NT2/D1 (cell line): Measurements from ENCODE around the gene EPHB4.
A peak's percentile ranks its signal among the peaks of the same experiment; 100 is the strongest.

Source experiments
- DNase-seq: peaks from one replicate; pipeline ENCODE4 v3.0.0-alpha.2; 2011; ENCODE audit warnings: low read depth, low spot score
- H3K27me3 ChIP-seq: 2 replicates; pipeline ENCODE4 v1.6.0; 2011; ENCODE audit warnings: mild to moderate bottlenecking; ENCODE audit not compliant: insufficient read length, insufficient read depth
- H3K36me3 ChIP-seq: 2 replicates; pipeline ENCODE4 v1.6.1; 2011; ENCODE audit warnings: mild to moderate bottlenecking, low read length, mixed read lengths; ENCODE audit not compliant: insufficient read depth, insufficient read length
- H3K4me1 ChIP-seq: 2 replicates; pipeline ENCODE4 v1.5.1; 2011; ENCODE audit not compliant: insufficient read depth, insufficient read length
- H3K4me3 ChIP-seq: 2 replicates; pipeline ENCODE4 v1.5.1; 2011; ENCODE audit warnings: low read depth; ENCODE audit not compliant: insufficient read length
- H3K9ac ChIP-seq: 2 replicates; pipeline ENCODE4 v1.6.0; 2011; ENCODE audit warnings: low read depth; ENCODE audit not compliant: insufficient read length
- H3K9me3 ChIP-seq: 2 replicates; pipeline ENCODE4 v1.5.1; 2011; ENCODE audit warnings: mild to moderate bottlenecking, low read length; ENCODE audit not compliant: insufficient read depth
- SUZ12 ChIP-seq: IDR thresholded peaks from 2 replicates; pipeline ENCODE4 v1.6.1; 2011; ENCODE audit not compliant: insufficient read length, insufficient read depth; ENCODE audit errors: extremely low read depth
- YY1 ChIP-seq: IDR thresholded peaks from 2 replicates; pipeline ENCODE4 v1.6.1; 2011; ENCODE audit not compliant: insufficient read length, insufficient read depth
- ZNF274 ChIP-seq: IDR thresholded peaks from 2 replicates; pipeline ENCODE4 v1.6.1; 2011; ENCODE audit warnings: mild to moderate bottlenecking, low read depth, low read length

Gene EPHB4

GRCh38 chr7:100867040-100867775, 39.9 kb upstream of the EPHB4 start, which contains the start of gene TRIP6:
Gene TRIP6 (plus strand): TSS chr7:100867387. CDS start chr7:100867498, 111 bp downstream.
- no peaks in the 10 kb centered on the region for H3K9me3 ChIP-seq
- peak; percentile 81 for DNase-seq
- peaks cover 7% of the 10 kb centered on the region for H3K4me1 ChIP-seq
- TF ChIP-seq SUZ12 = no peak
- no peak for TF ChIP-seq YY1
- TF ChIP-seq ZNF274 = no peak
- H3K36me3 ChIP-seq = peaks cover 53% of the 10 kb centered on the region
- peak within 1 kb of the TSS; percentile 86 for H3K4me3 ChIP-seq
- peak within 1 kb of the TSS; percentile 98 for H3K9ac ChIP-seq
- no peaks in the 10 kb centered on the region for H3K27me3 ChIP-seq

DNA sequence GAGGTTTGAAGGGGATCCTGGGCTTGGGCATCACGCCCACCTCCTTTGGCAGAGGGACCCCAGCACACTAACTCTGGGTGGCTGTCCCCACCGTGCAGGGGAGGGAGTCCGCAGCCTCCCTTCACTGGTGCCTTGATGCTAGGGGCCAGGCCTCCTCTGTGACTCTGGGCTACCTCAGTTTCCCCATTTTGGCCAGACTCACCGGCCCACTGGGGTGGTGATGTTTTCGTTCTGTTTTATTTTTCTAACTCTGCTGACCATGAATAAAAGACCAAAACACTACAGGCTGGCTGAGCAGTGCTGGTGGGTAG, 39.4 kb upstream of the EPHB4 start:
- no peaks in the 10 kb centered on the region for H3K9me3 ChIP-seq
- peaks cover 7% of the 10 kb centered on the region for H3K4me1 ChIP-seq
- DNase-seq = no peak
- H3K27me3 ChIP-seq = no peaks in the 10 kb centered on the region
- peak overlapping the region; percentile 64 for H3K9ac ChIP-seq
- peaks cover 51% of the 10 kb centered on the region for H3K36me3 ChIP-seq
- H3K4me3 ChIP-seq = peak overlapping the region; percentile 86
- TF ChIP-seq YY1 = no peak
- no peak for TF ChIP-seq SUZ12
- TF ChIP-seq ZNF274 = no peak

- TF ChIP-seq SUZ12 = no peak
- no peak for DNase-seq
- Histone ChIP-seq H3K36me3 (peaks cover 51% of the 10 kb centered on the region), H3K9me3 (no peaks in the 10 kb centered on the region), H3K27me3 (no peaks in the 10 kb centered on the region), H3K4me3 (no peak overlapping the region), H3K9ac (peak overlapping the region; percentile 64), H3K4me1 (peaks cover 7% of the 10 kb centered on the region)
Measured at GRCh38 chr7:100865938-100866728, 38.8 kb upstream of the EPHB4 start.

DNA sequence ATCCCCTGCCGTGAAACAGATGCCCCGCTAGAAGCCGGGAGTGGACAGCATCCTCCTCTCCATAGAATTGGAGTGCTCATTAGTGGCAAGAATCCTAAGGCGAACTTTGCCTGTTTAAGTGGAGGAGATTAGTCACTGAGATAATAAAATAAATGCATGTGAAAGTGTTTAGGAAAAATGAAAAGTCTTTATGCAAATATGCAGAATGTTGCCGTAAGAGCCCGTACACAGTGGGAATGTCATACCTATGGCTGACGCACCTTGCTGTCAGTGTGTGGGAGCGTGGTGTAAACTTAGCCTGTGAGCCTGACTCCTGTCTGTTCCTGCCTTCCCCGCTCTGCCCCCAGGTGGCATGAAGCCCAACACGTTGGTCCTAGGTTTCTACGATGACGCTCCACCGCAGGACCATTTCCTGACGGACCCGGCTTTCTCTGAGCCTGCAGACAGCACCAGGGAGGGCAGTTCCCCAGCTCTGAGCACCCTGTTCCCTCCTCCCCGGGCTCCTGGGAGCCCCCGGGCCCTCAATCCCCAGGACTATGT, 38.1 kb upstream of the EPHB4 start:
- Histone ChIP-seq H3K9me3 (no peaks in the 10 kb centered on the region), H3K4me3 (no peak overlapping the region), H3K4me1 (peaks cover 7% of the 10 kb centered on the region), H3K36me3 (peaks cover 51% of the 10 kb centered on the region), H3K9ac (no peak overlapping the region), H3K27me3 (no peaks in the 10 kb centered on the region)
- TF ChIP-seq YY1 = no peak
- TF ChIP-seq ZNF274 = no peak
- no peak for TF ChIP-seq SUZ12
- DNase-seq = no peak

DNA sequence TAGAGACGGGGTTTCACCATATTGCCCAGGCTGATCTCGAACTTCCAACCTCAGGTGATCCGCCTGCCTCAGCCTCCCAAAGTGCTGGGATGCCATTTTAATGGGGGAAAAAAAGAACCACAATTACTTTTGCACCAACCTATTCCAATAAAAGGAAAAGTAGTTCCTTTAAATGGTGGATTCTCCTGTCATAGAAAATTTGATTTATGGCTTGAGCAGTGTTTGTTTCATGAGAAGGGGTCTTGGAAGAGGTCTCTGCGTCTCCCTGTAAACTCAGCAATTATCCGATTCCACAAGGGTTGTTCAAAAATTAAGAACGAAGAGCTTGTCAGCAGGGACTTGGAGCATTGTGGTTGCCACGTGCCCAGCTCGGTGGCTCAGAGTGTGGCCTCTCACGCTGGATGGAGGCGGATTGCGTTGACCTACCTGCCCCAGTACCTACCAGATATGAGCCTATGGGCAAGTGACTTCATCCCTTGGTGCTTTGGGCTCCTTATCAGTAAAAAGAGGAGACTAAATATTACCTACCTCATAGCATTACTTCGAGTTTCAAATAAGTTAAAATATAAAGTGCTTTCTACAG, 37.0 kb upstream of the EPHB4 start:
- TF ChIP-seq YY1 = no peak
- peaks cover 7% of the 10 kb centered on the region for H3K4me1 ChIP-seq
- no peak overlapping the region for H3K9ac ChIP-seq
- no peaks in the 10 kb centered on the region for H3K27me3 ChIP-seq
- peaks cover 53% of the 10 kb centered on the region for H3K36me3 ChIP-seq
- no peak overlapping the region for H3K4me3 ChIP-seq
- DNase-seq = no peak
- H3K9me3 ChIP-seq = no peaks in the 10 kb centered on the region

GRCh38 chr7:100863406-100863950, 36.2 kb upstream of the EPHB4 start:
- no peak for DNase-seq
- Histone ChIP-seq H3K27me3 (no peaks in the 10 kb centered on the region), H3K36me3 (peaks cover 45% of the 10 kb centered on the region), H3K4me1 (peaks cover 7% of the 10 kb centered on the region), H3K9me3 (no peaks in the 10 kb centered on the region), H3K4me3 (no peak overlapping the region), H3K9ac (no peak overlapping the region)
- TF ChIP-seq YY1 (no peak), ZNF274 (no peak), SUZ12 (no peak)

DNA sequence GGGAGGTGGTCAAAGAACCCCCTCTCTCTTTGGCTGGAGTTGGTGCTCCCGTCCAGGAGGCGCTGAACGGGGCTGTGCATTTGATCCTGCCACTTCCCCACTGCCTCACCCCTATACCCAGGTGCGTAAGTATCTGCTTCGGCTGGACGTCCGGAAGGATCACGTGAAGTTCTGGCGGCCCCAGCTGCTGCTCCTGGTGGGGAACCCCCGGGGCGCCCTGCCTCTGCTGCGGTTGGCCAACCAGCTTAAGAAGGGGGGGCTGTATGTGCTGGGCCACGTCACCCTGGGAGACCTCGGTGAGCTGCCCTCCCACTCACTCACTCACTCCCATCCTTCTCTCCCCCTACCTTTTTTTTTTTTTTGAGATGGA, 34.3 kb upstream of the EPHB4 start:
- Histone ChIP-seq H3K4me3 (no peak overlapping the region), H3K27me3 (no peaks in the 10 kb centered on the region), H3K36me3 (peaks cover 39% of the 10 kb centered on the region), H3K9me3 (no peaks in the 10 kb centered on the region), H3K4me1 (peaks cover 5% of the 10 kb centered on the region), H3K9ac (no peak overlapping the region)
- DNase-seq = no peak
- TF ChIP-seq YY1 = no peak
